Left kidney (tissue), 2 donors: ENCODE data around the gene SPAG16. TPM values are rescaled to one million over a fixed set of nuclear protein-coding genes. Genes with fewer than 3 reads are reported as not detected.
"Not testable (repeated sequence)": the region's sequence is repeated elsewhere in the genome, so short reads cannot be mapped to it uniquely, and the experiment has no call there.

Experiments
- DNase-seq: peaks from one replicate; pipeline ENCODE4 v3.0.0-alpha.2; 2013
- polyA plus RNA-seq: library from polyadenylated mRNA; unstranded; fragments of 120-200 nt; gene quantifications from one replicate; pipeline ENCODE4 v1.2.1, GENCODE V29; 2013; ENCODE audit not compliant: insufficient read length

SPAG16 gene
- polyA plus RNA-seq, 1 donor, result 71.7 TPM

- no peak for DNase-seq
Observed at GRCh38 chr2:213696442-213696841, 412.2 kb downstream of the SPAG16 start.

GRCh38 chr2:213701365-213701764, 417.1 kb downstream of the SPAG16 start:
- DNase-seq, result not testable (repeated sequence)

- no peak for DNase-seq
Observed at GRCh38 chr2:213703406-213704098, 419.3 kb downstream of the SPAG16 start.

GRCh38 chr2:213710164-213710563, 425.9 kb downstream of the SPAG16 start:
- DNase-seq, result no peak

- DNase-seq, result not testable (repeated sequence)
Observed at GRCh38 chr2:213718411-213718810, 434.1 kb downstream of the SPAG16 start.

- no peak for DNase-seq
Observed at GRCh38 chr2:213722565-213722964, 438.3 kb downstream of the SPAG16 start.

- no peak for DNase-seq
Observed at GRCh38 chr2:213723041-213723560, 438.8 kb downstream of the SPAG16 start.

GRCh38 chr2:213723707-213724106, 439.4 kb downstream of the SPAG16 start:
- no peak for DNase-seq

- DNase-seq, result no peak
Observed at GRCh38 chr2:213726101-213726500, 441.8 kb downstream of the SPAG16 start.

- DNase-seq, result no peak
Observed at GRCh38 chr2:213733893-213734292, 449.6 kb downstream of the SPAG16 start.

GRCh38 chr2:213740453-213740852, 456.2 kb downstream of the SPAG16 start:
- DNase-seq, result no peak

GRCh38 chr2:213751446-213751845, 467.2 kb downstream of the SPAG16 start:
- DNase-seq, result no peak

GRCh38 chr2:213752575-213752974, 468.3 kb downstream of the SPAG16 start:
- no peak for DNase-seq

- DNase-seq, result no peak
Observed at GRCh38 chr2:213757525-213757924, 473.3 kb downstream of the SPAG16 start.

GRCh38 chr2:213763354-213763753, 479.1 kb downstream of the SPAG16 start:
- no peak for DNase-seq

- no peak for DNase-seq
Observed at GRCh38 chr2:213763963-213764362, 479.7 kb downstream of the SPAG16 start.

- no peak for DNase-seq
Observed at GRCh38 chr2:213764849-213765248, 480.6 kb downstream of the SPAG16 start.

- DNase-seq, result no peak
Observed at GRCh38 chr2:213766062-213766461, 481.8 kb downstream of the SPAG16 start.

GRCh38 chr2:213766465-213766901, 482.2 kb downstream of the SPAG16 start:
- DNase-seq, result no peak

GRCh38 chr2:213787869-213788268, 503.6 kb downstream of the SPAG16 start:
- DNase-seq, result no peak

- no peak for DNase-seq
Observed at GRCh38 chr2:213789940-213790339, 505.7 kb downstream of the SPAG16 start.

- DNase-seq, result no peak
Observed at GRCh38 chr2:213792045-213792444, 507.8 kb downstream of the SPAG16 start.

- DNase-seq, result peak; percentile 38
Observed at GRCh38 chr2:213806125-213806726, 522.0 kb downstream of the SPAG16 start.

- DNase-seq, result no peak
Observed at GRCh38 chr2:213816583-213816982, 532.3 kb downstream of the SPAG16 start.
